GM19035 (cell line): ENCODE results near the gene SLC26A4.
"Not testable (repeated sequence)": the region's sequence is repeated elsewhere in the genome, so short reads cannot be mapped to it uniquely, and the experiment has no call there.

Experiments
- ATAC-seq: cut with Tn5 transposase; IDR thresholded peaks from one replicate; pipeline ENCODE4 v1.9.1; 2021; ENCODE audit not compliant: unreplicated experiment

The SLC26A4 gene

DNA sequence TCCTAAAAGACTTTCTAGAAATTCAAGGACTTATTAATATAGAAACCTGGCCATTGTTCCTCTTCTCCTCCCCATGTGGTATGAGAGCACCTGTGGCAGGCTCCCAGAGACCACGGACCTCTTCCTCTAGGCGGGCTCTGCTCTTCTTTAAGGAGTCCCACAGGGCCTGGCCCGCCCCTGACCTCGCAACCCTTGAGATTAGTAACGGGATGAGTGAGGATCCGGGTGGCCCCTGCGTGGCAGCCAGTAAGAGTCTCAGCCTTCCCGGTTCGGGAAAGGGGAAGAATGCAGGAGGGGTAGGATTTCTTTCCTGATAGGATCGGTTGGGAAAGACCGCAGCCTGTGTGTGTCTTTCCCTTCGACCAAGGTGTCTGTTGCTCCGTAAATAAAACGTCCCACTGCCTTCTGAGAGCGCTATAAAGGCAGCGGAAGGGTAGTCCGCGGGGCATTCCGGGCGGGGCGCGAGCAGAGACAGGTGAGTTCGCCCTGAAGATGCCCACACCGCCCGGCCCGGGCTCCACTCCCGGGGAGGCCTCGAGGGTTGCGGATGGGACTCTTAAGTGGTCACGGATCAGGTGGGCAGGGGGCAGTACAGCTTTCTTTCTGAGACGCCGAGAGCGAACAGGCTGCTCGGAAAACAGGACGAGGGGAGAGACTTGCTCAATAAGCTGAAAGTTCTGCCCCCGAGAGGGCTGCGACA lies at the start of gene SLC26A4:
Gene SLC26A4, plus strand, starts transcription at position 448 of the 700 bp plus-strand sequence. CDS start 814 bp downstream, outside the sequence.
- no peak for ATAC-seq

DNA sequence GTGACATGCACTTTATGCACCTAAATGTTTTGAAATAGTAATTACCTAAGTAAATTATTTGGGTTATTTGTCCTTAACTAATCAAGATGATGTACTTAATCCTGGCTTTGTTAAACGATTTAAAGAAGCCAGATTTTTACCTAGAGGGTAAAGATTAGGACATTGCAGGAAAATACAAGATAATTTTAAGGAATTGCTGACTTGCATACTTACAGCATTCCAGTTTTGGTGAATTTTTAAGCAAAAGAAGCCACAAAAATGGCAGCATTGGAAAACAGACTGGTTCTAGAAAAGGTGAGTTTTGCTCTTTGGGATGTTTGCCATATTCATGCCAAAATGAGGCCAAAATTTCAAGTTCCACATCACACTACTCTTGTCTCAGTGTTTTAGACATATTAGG lies 47.2 kb upstream of the SLC26A4 start:
- ATAC-seq: no peak

GRCh38 chr7:107613948-107614347 lies 46.7 kb upstream of the SLC26A4 start:
- ATAC-seq: no peak

DNA sequence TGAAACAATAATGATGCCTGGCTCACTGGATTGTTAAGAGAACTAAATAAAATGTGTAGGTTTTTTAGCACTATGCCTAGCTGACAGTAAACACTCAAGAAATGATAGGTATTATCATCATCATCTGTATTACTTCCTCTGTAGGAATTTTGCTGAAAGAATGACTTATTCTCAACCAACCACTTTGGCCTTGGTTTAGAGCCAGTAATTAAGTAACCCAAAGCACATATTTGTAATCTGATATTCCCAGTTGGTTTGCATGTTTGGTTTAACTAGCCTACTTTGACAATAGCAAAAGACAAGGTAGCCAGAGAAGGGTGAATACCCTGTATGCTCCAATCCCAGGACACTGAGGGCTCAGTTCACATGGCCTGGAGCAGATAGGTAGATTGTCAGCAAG lies 46.2 kb upstream of the SLC26A4 start:
- ATAC-seq: no peak

DNA sequence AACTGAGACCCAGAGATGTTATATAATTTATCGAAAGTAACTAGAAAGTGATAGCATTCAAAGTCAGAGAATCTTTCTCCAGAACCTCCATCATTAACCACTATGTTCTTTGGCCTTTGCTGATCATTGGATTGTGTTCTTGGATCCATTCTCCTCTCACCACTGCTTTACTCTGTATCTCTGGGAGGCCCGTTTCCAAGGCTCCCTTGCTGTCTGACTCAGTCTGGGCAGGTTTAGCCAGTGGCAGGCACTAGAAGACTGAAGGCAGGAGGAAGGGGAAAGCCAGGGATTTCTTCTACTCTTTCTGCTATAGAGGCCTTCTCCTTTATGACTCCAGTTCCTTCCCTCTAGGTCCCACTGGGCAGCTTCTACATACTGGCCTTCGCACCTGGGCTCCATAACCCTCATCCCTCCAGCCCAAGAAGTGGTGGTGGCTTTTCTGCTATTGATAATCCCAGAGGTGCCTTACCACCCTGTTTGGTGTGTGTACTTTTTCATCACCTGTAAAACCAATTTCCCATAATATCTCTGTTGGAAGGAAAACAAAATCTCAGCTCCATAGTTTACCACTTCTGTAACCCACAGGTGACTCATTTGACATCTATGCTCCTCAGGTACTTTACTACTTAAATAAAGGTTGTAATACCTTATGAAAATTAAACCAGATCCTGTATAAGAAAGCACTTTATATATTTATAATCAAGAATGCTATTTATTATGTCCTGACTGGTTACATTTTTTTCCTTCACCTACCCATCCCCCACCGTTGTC lies 44.5 kb upstream of the SLC26A4 start:
- no peak for ATAC-seq

DNA sequence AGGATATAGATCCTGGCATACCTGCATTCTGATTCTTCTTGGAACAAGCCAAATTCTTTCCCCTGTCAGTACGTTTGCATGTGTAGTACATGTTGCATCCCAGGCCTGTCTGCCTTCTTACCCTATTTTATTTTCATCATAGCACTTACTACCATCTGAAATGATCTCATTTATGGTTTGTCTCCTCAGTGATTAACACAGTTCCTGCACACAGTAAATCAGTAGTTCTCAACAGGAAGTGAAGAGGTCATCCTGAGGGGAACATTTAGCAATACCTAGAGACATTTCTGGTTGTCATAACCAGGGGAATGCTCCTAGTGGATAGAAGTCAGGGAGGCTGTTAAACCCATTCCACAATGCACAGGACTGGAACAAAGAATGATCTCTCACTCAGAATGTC lies 38.2 kb upstream of the SLC26A4 start:
- no peak for ATAC-seq

DNA sequence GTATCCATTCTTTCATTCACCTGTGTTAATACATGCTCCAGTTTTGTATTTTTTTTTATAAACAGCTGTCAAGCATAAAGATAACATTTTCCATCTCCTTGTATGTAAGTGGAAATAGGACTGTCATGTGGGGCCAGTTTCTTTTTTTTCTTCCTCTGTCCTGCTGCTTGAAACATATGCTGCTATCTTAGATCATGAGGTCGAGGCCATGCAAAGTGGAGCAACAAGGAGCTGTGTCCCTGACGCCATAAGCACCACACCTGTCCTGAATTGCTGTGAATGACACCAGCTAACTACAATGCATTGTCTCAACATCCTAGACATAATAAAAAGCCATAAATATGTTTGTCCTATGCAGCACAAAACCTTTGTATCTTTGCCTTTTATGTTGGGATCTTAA lies 37.7 kb upstream of the SLC26A4 start:
- no peak for ATAC-seq

DNA sequence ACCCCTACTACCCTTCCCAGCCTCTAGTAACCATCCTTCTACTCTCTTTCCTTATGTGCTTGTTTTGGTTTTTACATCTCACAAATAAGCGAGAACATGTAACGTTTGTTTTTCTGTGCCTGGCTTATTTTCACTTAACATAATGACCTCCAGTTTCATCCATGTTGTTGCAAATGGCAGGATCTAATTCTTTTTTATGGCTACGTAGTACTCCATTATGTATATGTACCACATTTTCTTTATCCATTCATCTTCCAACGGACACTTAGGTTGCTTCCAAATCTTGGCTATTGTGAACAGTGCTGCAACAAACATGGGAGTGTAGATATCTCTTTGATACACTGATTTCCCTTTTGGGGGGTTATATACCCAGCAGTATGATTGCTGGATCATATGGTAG lies 33.6 kb upstream of the SLC26A4 start:
- ATAC-seq: no peak

- no peak for ATAC-seq
Measured at GRCh38 chr7:107628461-107629064, 32.1 kb upstream of the SLC26A4 start.

GRCh38 chr7:107630342-107630741 lies 30.3 kb upstream of the SLC26A4 start:
- no peak for ATAC-seq

DNA sequence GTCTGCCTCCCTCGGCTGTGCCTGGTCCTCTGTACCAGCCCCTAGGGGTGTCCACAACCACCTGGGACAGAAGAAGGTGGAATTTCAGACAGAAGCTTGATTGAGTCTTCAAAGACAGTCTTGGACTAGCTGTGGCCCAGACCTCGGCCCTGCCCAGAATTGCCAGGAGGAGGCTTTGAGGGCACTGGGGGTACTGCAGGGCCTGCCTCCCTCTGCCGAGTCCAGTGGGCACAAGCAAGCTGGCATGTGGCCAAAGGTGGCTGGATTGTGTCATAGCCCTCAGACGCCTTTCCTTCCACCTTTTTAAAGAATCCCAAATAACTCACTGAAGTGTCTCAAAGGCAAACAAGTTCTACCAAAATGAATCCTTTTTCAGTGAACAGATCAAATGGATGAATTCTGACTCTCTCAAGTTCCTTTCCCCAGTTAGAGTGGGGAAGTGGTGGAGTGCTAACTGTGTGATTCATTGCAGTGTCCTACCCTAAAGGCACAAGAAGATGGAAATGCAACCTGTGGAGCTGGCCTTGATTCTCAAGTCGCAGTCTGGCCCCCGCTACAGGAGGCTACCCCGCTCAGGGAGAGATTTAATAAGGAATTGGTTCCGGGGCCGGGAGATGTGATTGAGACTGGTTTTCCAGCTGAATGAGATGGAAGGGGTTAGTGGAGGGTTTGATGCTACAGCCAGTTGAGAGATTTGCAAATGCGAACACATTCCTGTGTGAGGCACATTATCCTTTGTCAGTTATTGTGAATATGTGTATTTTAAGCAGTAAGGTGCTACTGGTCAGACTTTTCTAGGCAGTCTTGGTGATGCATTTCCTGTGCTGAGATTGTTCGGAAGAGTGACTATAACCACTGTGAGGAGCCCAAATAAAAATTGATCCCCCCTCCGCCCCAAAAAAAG lies 28.8 kb upstream of the SLC26A4 start:
- ATAC-seq: no peak

- no peak for ATAC-seq
Measured at GRCh38 chr7:107632492-107632865, 28.1 kb upstream of the SLC26A4 start.

DNA sequence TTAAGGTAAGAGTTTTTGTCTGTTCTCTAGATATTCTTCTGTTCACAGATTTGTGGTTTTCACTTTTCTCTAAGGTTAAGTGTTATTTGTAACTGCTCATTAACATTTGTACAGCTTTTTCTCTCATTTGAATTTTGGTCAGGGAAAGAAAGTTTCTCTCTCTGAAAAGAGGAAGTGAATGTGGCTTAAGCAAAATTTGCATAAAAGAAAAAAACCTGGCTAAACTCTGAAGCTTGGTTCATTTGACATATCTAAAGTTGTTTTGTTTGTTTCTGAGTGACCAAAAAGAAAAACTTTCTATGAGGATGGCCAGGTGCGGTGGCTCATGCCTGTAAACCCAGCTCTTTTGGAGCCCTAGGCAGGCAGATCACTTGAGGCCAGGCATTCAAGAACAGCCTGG lies 22.0 kb upstream of the SLC26A4 start:
- ATAC-seq: peak; percentile 94

GRCh38 chr7:107639070-107639469 lies 21.6 kb upstream of the SLC26A4 start:
- ATAC-seq: not testable (repeated sequence)

DNA sequence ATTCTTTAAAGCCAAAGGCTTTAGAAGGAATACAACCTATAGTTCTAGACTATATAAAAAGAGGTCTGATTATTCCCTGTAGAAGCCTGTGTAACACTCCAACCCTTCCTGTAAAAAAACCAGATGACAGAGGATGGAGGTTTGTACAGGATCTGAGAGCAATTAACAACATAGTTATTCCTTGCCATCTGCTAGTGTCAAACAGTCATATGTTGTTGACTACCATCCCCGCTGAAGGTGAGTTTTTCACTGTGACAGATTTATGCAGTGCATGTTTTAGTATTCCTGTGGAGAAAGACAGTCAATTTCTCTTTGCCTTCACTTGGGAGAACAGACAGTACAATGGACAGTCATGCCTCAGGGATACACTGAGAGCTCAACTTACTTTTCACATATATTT lies 19.0 kb upstream of the SLC26A4 start:
- no peak for ATAC-seq

- no peak for ATAC-seq
Measured at GRCh38 chr7:107642501-107642900, 18.1 kb upstream of the SLC26A4 start.

DNA sequence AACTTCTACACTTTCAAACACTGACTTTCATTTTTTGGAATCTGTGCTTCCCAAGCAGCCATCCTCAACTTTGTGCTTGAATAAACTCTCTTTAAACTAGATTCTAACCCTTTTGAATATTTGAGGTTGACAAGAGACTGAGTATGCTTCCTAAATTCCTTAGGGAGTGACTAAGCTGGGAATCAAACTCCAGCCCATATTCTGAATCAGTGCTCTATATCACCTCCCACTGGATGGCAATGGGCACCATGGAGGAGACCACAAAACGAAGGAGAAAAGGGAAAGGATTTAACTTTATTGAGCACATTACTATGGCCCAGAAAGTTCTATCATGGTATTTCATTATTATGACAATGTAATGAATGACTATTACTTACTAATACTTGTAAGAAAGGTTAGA lies 17.2 kb upstream of the SLC26A4 start:
- ATAC-seq: no peak

DNA sequence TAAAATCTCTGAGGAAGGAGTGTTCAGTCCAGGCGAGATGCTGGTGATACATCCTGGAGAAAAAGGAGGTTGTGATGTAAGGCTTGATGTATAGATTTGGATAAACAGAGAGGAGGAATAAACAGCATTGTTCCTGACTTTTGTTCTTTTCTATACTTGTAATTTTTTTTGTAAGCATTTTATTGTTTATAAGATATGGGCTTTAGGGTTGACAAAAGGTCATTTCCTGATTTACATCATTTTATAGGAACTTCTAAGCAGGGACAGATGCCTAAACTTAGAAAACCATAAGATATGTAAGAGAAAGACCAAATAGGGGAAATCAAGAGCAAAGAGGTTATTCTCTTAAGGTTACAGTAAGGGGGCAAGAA lies 16.7 kb upstream of the SLC26A4 start:
- no peak for ATAC-seq

DNA sequence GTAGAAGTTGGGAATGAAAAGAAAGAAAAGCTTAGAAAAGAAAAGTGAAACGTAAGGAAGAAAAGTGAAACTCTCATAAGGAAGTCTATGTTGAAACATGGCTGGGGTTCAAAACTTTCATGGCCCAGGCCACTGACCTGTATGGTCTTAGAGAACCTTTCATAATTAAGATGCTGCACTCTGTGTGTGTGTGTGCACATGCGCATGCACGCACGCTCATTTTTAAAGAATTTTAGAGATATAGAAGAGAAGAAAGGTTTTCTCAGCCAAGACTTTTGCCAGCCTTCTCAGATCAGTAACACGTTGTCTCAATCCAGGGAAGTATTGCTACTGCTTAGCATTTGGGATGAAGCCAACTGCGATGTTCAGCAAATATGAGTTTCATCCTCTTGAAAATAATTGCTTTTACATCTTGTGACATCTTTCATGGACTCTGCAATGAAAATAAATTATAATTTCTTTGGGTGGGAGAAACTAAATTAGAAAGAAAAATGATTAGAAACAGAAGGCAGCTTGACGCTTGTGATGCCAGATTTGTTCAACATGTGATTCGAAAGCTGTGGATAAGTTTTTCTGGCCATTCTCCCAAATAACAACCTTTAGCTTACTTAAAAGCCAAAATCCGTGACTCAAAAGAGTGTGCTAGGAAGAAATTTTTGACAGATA lies 16.2 kb upstream of the SLC26A4 start:
- no peak for ATAC-seq

GRCh38 chr7:107652642-107653041 lies 8.0 kb upstream of the SLC26A4 start:
- ATAC-seq: no peak

- ATAC-seq: no peak
Measured at GRCh38 chr7:107658467-107658866, 2.2 kb upstream of the SLC26A4 start.
